ENCODE results near the gene IFNAR2. TPM values are rescaled to one million over a fixed set of nuclear protein-coding genes. Genes with fewer than 3 reads are reported as not detected.

IFNAR2 gene
- total RNA-seq, 1 experiment from 2014 or later = 2.1 TPM

DNA sequence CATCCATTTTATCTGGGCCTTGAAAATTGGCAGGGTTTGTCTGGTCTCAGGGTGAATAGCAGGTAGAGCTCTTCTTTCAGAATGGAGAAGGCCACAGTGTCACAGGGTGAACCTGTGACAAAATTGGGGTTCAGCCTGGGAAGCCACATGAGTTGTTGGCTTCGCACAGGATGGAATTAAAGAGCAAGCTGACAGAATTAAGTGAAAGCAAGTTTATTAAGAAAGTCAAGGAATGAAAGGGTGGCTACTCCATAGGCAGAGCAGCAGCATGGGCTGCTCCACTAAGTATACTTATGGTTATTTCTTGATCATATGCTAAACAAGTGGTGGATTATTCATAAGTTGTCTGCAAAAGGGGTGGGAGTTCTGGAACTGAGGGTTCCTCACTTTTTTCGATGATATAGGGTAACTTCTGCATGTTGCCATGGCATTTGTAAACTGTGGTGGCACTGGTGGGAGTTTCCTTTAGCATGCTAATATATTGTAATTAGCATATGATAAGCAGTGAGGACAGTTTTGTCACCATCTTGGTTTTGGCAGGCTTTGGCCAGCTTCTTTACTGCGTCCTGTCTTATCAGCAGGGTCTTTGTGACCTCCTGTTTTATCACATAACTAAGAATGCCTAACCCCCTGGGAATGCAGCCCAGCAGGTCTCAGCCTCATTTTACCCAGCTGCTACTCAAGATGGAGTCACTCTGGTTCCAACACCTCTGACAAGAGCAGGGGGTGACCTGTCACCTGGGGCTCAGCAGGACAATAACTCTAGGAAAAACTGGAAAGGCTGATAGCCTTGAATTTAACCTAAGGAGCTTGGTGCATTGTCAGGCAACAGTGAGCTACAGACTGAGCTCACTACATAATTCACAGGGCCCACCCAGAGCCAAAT, 5.1 kb downstream of the IFNAR2 start:
- TF ChIP-seq EZH2 (IDR thresholded peaks at IDR 0.05; ENCODE audit: low read length, unreplicated experiment) = no peak
- Histone ChIP-seq H3K9me2 (replicated peaks; ENCODE audit: low read length) (no peaks in the 10 kb centered on the region), H3K36me3 (ENCODE audit: low read depth, low read length) (no peaks in the 10 kb centered on the region), H3K9me3 (ENCODE audit: low read length) (no peaks in the 10 kb centered on the region), H3K4me3 (ENCODE audit: low read length) (no peak overlapping the region), H3K4me2 (ENCODE audit: low read length) (no peak overlapping the region), H2AFZ (ENCODE audit: low read length) (no peak overlapping the region), H3K27me3 (ENCODE audit: low read length) (no peaks in the 10 kb centered on the region), H3F3A (ENCODE audit: low read length, unreplicated experiment) (no peaks in the 10 kb centered on the region), H4K20me1 (ENCODE audit: low read length) (0 out of 2 replicates have a peak, but pooled peaks cover 10% of the 10 kb centered on the region), H3K27ac (ENCODE audit: low read length) (no peak overlapping the region), H3K79me2 (ENCODE audit: low read length) (peaks cover 21% of the 10 kb centered on the region), H3K4me1 (ENCODE audit: insufficient read depth, low read length) (peaks cover 7% of the 10 kb centered on the region), H3K9ac (ENCODE audit: low read length) (no peak overlapping the region)
- intact Hi-C loops (cut with micrococcal nuclease) = no loop called here
- DNase-seq (no peak), ATAC-seq (no peak)
- no TSS peak for BruUV-seq (replicated peaks)
- ChIA-PET POLR2A (ENCODE audit: unreplicated experiment) (no interaction called here), CTCF (no interaction called here)

DNA sequence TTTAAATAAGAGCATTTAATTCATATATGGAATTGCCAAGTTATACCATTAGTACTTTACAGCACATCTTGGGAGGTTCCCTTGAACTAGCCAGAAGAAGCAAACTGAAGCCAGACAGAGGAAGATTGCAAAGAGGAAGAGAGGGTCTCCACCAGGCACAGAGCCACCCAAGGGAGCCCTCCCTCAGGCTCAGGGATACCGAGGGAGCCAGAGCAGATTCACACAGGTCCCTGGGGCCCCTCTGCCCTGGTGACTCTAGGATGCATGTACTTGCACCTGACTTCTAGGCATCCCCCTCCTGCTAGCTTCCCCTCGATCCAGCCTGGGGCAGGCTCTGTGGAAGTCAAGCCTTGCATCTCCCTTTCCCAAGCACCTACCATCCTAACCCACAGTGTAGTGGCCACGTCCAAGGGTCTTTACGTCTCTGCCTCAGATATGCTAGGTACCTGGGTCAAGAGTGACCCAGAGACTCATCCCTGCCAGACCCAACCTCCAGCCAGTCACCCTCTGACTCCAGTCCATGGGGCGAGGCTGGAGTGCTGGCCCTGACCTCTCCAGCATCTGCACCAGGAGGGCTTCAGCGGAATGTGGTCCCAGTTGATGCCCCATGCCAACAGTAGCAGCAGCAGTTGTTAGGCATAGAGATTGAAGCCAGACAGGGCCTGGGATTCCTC, 6.4 kb downstream of the IFNAR2 start:
- POLR2A ChIA-PET (ENCODE audit: unreplicated experiment) = no interaction called here
- no peak for ATAC-seq

DNA sequence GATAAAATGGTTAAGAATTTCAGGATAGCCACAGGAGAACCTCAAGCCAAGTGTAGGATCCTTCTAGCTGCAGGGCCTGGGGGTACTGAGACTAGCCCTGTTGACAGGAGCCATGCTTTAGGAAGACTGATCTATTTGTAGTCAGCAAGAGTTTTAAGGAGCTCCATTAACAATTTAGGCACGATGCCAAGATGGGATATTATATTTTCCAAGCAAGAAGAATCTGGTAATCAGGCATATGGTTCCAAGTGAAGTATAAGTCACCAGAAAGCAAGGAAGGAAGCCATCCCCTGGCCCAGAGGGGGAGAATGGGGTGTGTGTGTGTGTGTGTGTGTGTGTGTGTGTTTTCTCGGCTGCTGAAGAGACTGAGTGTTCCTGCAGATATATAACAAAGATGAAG, 7.0 kb downstream of the IFNAR2 start:
- ChIA-PET POLR2A (ENCODE audit: unreplicated experiment) (no interaction called here), CTCF (no interaction called here)
- no peak overlapping the region for H3K27ac ChIP-seq (ENCODE audit: low read length)
- H3K27me3 ChIP-seq (ENCODE audit: low read length) = no peaks in the 10 kb centered on the region
- H3K36me3 ChIP-seq (ENCODE audit: low read depth, low read length) = no peaks in the 10 kb centered on the region
- no peaks in the 10 kb centered on the region for H3K9me2 ChIP-seq (replicated peaks; ENCODE audit: low read length)
- no TSS peak for BruUV-seq (replicated peaks)
- H3F3A ChIP-seq (ENCODE audit: low read length, unreplicated experiment) = no peaks in the 10 kb centered on the region
- ATAC-seq = no peak
- H4K20me1 ChIP-seq (ENCODE audit: low read length) = 0 out of 2 replicates have a peak, but pooled peaks cover 4% of the 10 kb centered on the region
- H3K4me1 ChIP-seq (ENCODE audit: insufficient read depth, low read length) = no peaks in the 10 kb centered on the region
- no peak for DNase-seq
- no peak overlapping the region for H3K9ac ChIP-seq (ENCODE audit: low read length)
- no peak overlapping the region for H3K4me2 ChIP-seq (ENCODE audit: low read length)
- H3K4me3 ChIP-seq (ENCODE audit: low read length) = no peak overlapping the region
- peaks cover 5% of the 10 kb centered on the region for H3K79me2 ChIP-seq (ENCODE audit: low read length)
- no peak for TF ChIP-seq EZH2phosphoT487 (IDR thresholded peaks at IDR 0.05; ENCODE audit: borderline replicate concordance, low read length)
- TF ChIP-seq EZH2 (IDR thresholded peaks at IDR 0.05; ENCODE audit: low read length, unreplicated experiment) = no peak
- TF ChIP-seq, protein P1, sequence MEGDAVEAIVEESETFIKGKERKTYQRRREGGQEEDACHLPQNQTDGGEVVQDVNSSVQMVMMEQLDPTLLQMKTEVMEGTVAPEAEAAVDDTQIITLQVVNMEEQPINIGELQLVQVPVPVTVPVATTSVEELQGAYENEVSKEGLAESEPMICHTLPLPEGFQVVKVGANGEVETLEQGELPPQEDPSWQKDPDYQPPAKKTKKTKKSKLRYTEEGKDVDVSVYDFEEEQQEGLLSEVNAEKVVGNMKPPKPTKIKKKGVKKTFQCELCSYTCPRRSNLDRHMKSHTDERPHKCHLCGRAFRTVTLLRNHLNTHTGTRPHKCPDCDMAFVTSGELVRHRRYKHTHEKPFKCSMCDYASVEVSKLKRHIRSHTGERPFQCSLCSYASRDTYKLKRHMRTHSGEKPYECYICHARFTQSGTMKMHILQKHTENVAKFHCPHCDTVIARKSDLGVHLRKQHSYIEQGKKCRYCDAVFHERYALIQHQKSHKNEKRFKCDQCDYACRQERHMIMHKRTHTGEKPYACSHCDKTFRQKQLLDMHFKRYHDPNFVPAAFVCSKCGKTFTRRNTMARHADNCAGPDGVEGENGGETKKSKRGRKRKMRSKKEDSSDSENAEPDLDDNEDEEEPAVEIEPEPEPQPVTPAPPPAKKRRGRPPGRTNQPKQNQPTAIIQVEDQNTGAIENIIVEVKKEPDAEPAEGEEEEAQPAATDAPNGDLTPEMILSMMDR (conservative IDR thresholded peaks at IDR 0.05; ENCODE audit: low read depth, low read length) = no peak
- H3K9me3 ChIP-seq (ENCODE audit: low read length) = no peaks in the 10 kb centered on the region
- intact Hi-C loops (cut with micrococcal nuclease) = no loop called here
- H2AFZ ChIP-seq (ENCODE audit: low read length) = no peak overlapping the region

More for the DNA sequence above, 6.4 kb downstream of the IFNAR2 start:
- Histone ChIP-seq H3K9me2 (replicated peaks; ENCODE audit: low read length) (no peaks in the 10 kb centered on the region), H2AFZ (ENCODE audit: low read length) (no peak overlapping the region), H3F3A (ENCODE audit: low read length, unreplicated experiment) (no peaks in the 10 kb centered on the region), H3K9me3 (ENCODE audit: low read length) (no peaks in the 10 kb centered on the region), H4K20me1 (ENCODE audit: low read length) (0 out of 2 replicates have a peak, but pooled peaks cover 10% of the 10 kb centered on the region), H3K27ac (ENCODE audit: low read length) (no peak overlapping the region), H3K79me2 (ENCODE audit: low read length) (peaks cover 11% of the 10 kb centered on the region), H3K27me3 (ENCODE audit: low read length) (no peaks in the 10 kb centered on the region), H3K36me3 (ENCODE audit: low read depth, low read length) (no peaks in the 10 kb centered on the region), H3K9ac (ENCODE audit: low read length) (no peak overlapping the region), H3K4me1 (ENCODE audit: insufficient read depth, low read length) (peaks cover 4% of the 10 kb centered on the region), H3K4me2 (ENCODE audit: low read length) (no peak overlapping the region), H3K4me3 (ENCODE audit: low read length) (no peak overlapping the region)
- no peak for DNase-seq
- TF ChIP-seq, protein P1 (conservative IDR thresholded peaks at IDR 0.05; ENCODE audit: low read depth, low read length) = no peak
- TF ChIP-seq EZH2 (IDR thresholded peaks at IDR 0.05; ENCODE audit: low read length, unreplicated experiment) = no peak
- no peak for TF ChIP-seq EZH2phosphoT487 (IDR thresholded peaks at IDR 0.05; ENCODE audit: borderline replicate concordance, low read length)
- BruUV-seq (replicated peaks) = no TSS peak
- intact Hi-C loops (cut with micrococcal nuclease) = no loop called here
- CTCF ChIA-PET = no interaction called here
